WTC11 (cell line): ENCODE results near the gene NEK10.

ENCODE experiments used
- E2F5 ChIP-seq: sonication (generic); formaldehyde crosslinking; IDR thresholded peaks from 2 replicates; pipeline ENCODE4 v1.8.1; 2022; ENCODE audit warnings: mild to moderate bottlenecking, moderate library complexity, missing genetic modification reagents
- ESRRA ChIP-seq: sonication (generic); formaldehyde crosslinking; IDR thresholded peaks from 2 replicates; pipeline ENCODE4 v1.8.1; 2022; ENCODE audit warnings: mild to moderate bottlenecking, missing genetic modification reagents, borderline replicate concordance
- ETV6 ChIP-seq: sonication (generic); formaldehyde crosslinking; IDR thresholded peaks from 2 replicates; pipeline ENCODE4 v1.8.1; 2022; ENCODE audit warnings: mild to moderate bottlenecking, missing genetic modification reagents
- IRF1 ChIP-seq: sonication (generic); formaldehyde crosslinking; IDR thresholded peaks from 2 replicates; pipeline ENCODE4 v1.8.0; 2023; ENCODE audit warnings: missing genetic modification reagents
- ZNF121 ChIP-seq: sonication (generic); formaldehyde crosslinking; IDR thresholded peaks from 2 replicates; pipeline ENCODE4 v1.8.0; 2023; ENCODE audit warnings: missing genetic modification reagents
- TF ChIP-seq, protein P1 (sequence below): fragments of 200-600 bp; IDR thresholded peaks from 2 replicates; pipeline ENCODE4 v1.8.0; 2022; ENCODE audit warnings: antibody characterized with exemption
- TF ChIP-seq, protein P2 (sequence below): sonication (generic); formaldehyde crosslinking; IDR thresholded peaks from 2 replicates; pipeline ENCODE4 v1.8.1; 2023; ENCODE audit warnings: mild to moderate bottlenecking, missing genetic modification reagents, moderate library complexity
- TF ChIP-seq, protein P3 (sequence below): sonication (generic); formaldehyde crosslinking; IDR thresholded peaks from 2 replicates; pipeline ENCODE4 v1.8.1; 2022; ENCODE audit warnings: mild to moderate bottlenecking, missing genetic modification reagents, moderate library complexity, borderline replicate concordance
- TF ChIP-seq, protein P4 (sequence below): sonication (generic); formaldehyde crosslinking; IDR thresholded peaks from 2 replicates; pipeline ENCODE4 v1.8.0; 2022; ENCODE audit warnings: mild to moderate bottlenecking, missing genetic modification reagents
- TF ChIP-seq, protein P5 (sequence below): sonication (generic); formaldehyde crosslinking; IDR thresholded peaks from 2 replicates; pipeline ENCODE4 v1.8.0; 2022; ENCODE audit warnings: mild to moderate bottlenecking, missing genetic modification reagents

DNA sequence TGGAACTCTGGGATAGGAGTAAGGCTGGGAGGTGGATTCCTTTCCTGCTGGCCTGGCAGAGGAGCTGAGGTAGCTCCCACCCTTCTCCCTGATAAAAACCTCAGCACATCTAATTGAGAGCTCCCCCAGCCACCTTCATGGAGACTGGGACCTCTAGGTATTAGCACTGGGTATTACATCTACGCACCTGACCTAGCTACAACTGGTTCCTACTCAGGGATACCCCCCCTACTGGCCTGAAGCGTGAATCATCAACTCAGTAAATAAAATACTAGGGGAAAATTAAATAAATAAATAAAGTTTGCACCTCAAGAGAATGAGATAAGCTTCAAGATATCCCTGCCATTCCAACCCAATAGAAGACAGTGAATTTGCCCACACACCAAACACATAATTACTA, 140.4 kb downstream of the NEK10 start:
- TF ChIP-seq E2F5 (CRISPR knock-in tag) = no peak
- no peak for TF ChIP-seq IRF1 (CRISPR knock-in tag)
- TF ChIP-seq, protein P1, sequence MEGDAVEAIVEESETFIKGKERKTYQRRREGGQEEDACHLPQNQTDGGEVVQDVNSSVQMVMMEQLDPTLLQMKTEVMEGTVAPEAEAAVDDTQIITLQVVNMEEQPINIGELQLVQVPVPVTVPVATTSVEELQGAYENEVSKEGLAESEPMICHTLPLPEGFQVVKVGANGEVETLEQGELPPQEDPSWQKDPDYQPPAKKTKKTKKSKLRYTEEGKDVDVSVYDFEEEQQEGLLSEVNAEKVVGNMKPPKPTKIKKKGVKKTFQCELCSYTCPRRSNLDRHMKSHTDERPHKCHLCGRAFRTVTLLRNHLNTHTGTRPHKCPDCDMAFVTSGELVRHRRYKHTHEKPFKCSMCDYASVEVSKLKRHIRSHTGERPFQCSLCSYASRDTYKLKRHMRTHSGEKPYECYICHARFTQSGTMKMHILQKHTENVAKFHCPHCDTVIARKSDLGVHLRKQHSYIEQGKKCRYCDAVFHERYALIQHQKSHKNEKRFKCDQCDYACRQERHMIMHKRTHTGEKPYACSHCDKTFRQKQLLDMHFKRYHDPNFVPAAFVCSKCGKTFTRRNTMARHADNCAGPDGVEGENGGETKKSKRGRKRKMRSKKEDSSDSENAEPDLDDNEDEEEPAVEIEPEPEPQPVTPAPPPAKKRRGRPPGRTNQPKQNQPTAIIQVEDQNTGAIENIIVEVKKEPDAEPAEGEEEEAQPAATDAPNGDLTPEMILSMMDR = peak; percentile 63
- TF ChIP-seq ZNF121 = no peak
- TF ChIP-seq, protein P2, sequence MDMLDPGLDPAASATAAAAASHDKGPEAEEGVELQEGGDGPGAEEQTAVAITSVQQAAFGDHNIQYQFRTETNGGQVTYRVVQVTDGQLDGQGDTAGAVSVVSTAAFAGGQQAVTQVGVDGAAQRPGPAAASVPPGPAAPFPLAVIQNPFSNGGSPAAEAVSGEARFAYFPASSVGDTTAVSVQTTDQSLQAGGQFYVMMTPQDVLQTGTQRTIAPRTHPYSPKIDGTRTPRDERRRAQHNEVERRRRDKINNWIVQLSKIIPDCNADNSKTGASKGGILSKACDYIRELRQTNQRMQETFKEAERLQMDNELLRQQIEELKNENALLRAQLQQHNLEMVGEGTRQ (CRISPR knock-in tag) = no peak
- TF ChIP-seq ETV6 (CRISPR knock-in tag) = no peak
- TF ChIP-seq, protein P3, sequence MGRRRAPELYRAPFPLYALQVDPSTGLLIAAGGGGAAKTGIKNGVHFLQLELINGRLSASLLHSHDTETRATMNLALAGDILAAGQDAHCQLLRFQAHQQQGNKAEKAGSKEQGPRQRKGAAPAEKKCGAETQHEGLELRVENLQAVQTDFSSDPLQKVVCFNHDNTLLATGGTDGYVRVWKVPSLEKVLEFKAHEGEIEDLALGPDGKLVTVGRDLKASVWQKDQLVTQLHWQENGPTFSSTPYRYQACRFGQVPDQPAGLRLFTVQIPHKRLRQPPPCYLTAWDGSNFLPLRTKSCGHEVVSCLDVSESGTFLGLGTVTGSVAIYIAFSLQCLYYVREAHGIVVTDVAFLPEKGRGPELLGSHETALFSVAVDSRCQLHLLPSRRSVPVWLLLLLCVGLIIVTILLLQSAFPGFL (CRISPR knock-in tag) = no peak
- TF ChIP-seq, protein P4, sequence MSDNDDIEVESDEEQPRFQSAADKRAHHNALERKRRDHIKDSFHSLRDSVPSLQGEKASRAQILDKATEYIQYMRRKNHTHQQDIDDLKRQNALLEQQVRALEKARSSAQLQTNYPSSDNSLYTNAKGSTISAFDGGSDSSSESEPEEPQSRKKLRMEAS = no peak
- TF ChIP-seq ESRRA (CRISPR knock-in tag) = no peak
- TF ChIP-seq, protein P5, sequence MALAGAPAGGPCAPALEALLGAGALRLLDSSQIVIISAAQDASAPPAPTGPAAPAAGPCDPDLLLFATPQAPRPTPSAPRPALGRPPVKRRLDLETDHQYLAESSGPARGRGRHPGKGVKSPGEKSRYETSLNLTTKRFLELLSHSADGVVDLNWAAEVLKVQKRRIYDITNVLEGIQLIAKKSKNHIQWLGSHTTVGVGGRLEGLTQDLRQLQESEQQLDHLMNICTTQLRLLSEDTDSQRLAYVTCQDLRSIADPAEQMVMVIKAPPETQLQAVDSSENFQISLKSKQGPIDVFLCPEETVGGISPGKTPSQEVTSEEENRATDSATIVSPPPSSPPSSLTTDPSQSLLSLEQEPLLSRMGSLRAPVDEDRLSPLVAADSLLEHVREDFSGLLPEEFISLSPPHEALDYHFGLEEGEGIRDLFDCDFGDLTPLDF (CRISPR knock-in tag) = no peak
